PFSK-1 (cell line): ENCODE data around the gene RAPH1.

Experiments
- POLR2AphosphoS5 ChIP-seq: IDR thresholded peaks from 2 replicates; pipeline ENCODE4 v1.6.1; 2012; ENCODE audit warnings: low read depth, mild to moderate bottlenecking, control low read depth, low read length, moderate library complexity
- TF ChIP-seq, protein P1 (sequence below), 2 experiments: IDR thresholded peaks; 2 replicates each; pipeline versions ENCODE4 v1.6.1 to v1.8.0; 2011 to 2012; ENCODE audit warnings: low read depth in 2 of 2, low read length in 2 of 2, control low read depth in 1 of 2, inconsistent platforms in 1 of 2, mild to moderate bottlenecking in 1 of 2, moderate library complexity in 1 of 2; ENCODE audit not compliant: insufficient read depth in 1 of 2

DNA sequence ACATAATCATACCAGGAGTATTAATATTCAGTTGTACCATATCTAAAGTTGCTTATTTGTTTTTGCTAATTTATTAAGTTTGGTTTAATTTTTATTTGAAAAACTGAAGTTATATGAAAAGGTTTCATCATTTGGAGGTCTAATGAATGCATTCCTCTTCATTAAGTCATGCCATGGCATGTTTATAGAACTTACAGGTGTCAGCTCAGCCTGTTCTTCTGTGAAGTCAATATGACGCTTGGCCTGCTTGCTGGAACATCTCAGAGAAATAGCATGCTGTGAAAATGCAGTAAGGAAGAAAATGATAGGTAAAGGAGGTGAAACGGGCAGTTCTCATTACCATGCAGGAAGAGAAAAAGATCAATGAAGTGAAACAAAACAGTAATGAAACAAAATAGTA is 58.2 kb downstream of the RAPH1 start:
- TF ChIP-seq, protein P1, sequence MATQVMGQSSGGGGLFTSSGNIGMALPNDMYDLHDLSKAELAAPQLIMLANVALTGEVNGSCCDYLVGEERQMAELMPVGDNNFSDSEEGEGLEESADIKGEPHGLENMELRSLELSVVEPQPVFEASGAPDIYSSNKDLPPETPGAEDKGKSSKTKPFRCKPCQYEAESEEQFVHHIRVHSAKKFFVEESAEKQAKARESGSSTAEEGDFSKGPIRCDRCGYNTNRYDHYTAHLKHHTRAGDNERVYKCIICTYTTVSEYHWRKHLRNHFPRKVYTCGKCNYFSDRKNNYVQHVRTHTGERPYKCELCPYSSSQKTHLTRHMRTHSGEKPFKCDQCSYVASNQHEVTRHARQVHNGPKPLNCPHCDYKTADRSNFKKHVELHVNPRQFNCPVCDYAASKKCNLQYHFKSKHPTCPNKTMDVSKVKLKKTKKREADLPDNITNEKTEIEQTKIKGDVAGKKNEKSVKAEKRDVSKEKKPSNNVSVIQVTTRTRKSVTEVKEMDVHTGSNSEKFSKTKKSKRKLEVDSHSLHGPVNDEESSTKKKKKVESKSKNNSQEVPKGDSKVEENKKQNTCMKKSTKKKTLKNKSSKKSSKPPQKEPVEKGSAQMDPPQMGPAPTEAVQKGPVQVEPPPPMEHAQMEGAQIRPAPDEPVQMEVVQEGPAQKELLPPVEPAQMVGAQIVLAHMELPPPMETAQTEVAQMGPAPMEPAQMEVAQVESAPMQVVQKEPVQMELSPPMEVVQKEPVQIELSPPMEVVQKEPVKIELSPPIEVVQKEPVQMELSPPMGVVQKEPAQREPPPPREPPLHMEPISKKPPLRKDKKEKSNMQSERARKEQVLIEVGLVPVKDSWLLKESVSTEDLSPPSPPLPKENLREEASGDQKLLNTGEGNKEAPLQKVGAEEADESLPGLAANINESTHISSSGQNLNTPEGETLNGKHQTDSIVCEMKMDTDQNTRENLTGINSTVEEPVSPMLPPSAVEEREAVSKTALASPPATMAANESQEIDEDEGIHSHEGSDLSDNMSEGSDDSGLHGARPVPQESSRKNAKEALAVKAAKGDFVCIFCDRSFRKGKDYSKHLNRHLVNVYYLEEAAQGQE (IDR thresholded peaks at IDR 0.05; ENCODE audit: insufficient read depth in 1 of 2, low read depth in 2 of 2, low read length in 2 of 2): no peak
- no peak for TF ChIP-seq POLR2AphosphoS5
